HT1080 (cell line): Measurements from ENCODE around the gene TCF25. TPM values are rescaled to one million over a fixed set of nuclear protein-coding genes. Genes with fewer than 3 reads are reported as not detected.
A peak's percentile ranks its signal among the peaks of the same experiment; 100 is the strongest.
"Not testable (repeated sequence)": the region's sequence is repeated elsewhere in the genome, so short reads cannot be mapped to it uniquely, and the experiment has no call there.

ENCODE experiments used
- DNase-seq: peaks from one replicate; pipeline ENCODE4 v3.0.0-alpha.2; 2015; ENCODE audit warnings: low read depth
- total RNA-seq: library from RNA; depleted of rRNA; stranded (reverse); fragments of >200 nt; shearing (Covaris generic); gene quantifications from 2 replicates; pipeline ENCODE4 v1.2.3, GENCODE V29; 2014

Gene TCF25
- total RNA-seq, 1 experiment from 2014 or later, result 106 TPM

DNA sequence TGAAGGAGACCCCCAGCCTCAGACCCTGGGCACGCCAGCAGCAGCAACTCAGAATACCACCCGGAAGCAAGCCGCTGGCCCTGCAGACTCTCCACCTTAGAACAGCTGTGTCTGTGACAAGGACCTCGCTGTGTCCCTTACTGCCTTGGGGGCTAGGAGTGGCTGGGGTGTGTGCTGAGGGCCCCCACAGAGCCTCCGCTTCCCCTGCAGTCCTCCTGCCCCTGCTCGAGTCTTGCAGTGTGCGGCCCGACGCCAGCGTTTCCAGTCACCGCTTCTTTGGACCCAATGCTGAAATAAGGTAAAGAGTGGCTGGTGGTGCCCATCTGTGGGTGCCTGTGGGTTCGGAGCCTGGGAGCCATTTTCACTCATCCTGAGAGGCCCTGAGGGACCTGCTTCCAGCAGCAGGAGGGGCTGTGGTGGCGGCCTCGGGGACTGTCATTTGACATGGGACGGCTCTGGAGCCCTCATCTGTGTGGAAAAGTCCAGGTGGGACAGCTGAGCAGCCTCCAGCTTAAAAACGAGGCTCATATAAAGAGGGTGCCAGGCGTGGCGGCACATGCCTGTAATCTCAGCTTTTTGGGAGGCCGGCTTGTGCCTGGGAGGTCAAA, 30.6 kb downstream of the TCF25 start:
- DNase-seq, result no peak

DNA sequence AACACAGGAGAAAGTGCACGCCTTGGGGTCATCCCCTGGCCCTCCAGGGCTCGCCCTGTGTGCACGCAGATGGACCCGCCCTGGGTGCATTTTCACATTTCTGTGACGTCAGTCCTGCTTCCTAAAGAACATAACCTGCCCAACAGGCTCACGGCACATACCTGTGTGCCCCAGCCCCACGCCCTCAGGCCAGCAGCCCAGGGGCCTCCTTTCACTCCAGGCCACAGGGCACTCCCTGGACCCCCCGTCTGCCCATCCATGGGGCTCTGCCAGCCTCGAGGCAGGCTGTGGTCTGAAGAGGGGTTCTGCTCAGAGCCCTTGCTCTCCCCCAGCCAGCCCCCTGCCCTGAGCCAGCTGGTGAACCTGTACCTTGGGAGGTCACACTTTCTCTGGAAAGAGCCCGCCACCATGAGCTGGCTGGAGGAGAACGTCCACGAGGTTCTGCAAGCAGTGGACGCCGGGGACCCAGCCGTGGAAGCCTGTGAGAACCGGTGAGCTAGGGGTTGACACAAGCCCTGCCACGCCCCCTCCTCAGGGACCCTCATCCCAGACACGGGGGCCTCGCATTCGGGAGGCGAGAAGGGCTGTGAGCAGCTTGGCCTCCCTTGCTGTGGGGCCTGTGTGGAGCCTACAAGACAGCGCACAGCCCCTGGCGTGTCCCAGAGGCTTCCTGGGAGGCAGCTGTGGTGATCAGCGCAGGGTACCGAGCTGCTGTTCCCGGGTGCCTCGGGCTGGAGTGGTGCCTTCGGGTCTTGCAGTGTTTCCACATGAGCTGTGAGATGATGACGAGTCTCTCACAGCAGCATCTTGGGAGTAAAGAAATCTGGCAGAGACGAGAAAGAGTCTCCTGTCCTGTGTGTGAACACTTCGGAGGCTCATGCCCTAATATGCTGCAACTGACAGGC, 31.5 kb downstream of the TCF25 start:
- DNase-seq, result no peak

DNA sequence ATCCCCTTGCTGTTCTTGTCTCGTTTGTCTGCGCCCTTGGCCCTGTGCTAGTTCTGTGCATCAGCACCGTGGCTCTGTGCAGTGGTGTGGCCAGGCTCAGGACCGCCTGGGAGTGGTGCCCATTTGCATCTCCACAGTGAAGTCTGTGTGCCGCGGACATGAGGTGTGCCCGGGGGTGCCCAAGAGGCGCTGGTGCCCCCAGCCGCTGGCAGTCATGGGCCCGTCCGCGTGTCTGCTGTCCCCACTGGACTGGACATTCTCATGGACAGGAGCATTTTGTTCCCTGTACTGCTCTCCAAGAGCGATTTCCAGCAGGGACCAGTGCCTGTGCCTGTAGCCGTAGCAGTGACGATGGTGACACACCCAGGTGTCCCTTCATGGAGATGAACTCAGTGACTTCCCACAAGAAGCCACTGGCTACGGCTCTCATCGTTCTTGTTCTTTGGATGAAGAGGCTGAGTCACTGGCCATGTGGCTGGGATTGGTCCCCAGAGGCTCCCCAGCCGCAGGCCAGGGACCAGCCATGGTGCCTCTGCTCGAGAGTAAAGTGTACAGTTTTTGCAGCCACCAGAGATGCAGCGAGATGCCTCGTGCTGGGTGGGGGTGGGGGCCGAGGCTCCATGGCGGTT, 32.2 kb downstream of the TCF25 start:
- no peak for DNase-seq

DNA sequence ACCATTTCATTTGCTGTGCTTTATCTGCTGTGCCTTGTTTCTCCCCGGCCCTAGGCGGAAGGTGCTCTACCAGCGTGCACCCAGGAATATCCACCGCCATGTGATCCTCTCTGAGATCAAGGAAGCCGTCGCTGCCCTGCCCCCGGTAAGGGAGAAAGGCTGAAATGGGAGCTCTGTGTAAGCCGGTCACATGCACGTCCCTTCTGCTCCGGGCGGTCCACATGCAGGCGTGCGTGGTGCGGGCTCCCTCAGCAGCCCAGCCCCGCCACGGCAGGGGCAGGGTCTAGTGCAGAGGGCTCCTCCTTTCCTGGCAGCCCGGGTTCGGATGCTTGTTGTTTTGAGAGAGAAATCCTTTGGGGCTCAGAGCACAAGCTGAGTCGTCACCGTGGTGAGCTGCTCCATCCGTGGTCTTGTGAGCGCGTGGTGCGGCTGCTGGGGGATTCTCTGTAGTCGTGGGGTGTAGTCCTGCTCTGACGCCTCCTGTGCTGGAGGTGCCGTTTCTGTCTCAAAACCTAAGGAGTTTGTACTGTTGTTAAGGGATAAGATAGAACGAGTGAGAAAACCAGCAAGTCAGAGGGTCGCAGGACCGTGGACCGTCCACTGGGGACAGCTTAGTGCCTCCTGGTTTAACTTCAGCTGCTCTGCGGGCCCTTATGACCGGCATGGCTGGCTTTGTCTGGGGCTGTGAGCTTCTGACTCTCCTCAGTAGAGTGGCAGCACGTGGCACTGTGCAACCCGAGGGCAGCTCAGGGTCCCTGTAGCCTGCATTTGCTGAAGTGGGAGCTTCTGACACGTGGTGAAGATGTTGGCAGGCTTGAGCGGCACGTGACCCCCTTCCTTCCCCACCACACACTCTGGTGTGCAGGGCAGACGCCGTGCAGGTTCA, 33.0 kb downstream of the TCF25 start:
- no peak for DNase-seq

DNA sequence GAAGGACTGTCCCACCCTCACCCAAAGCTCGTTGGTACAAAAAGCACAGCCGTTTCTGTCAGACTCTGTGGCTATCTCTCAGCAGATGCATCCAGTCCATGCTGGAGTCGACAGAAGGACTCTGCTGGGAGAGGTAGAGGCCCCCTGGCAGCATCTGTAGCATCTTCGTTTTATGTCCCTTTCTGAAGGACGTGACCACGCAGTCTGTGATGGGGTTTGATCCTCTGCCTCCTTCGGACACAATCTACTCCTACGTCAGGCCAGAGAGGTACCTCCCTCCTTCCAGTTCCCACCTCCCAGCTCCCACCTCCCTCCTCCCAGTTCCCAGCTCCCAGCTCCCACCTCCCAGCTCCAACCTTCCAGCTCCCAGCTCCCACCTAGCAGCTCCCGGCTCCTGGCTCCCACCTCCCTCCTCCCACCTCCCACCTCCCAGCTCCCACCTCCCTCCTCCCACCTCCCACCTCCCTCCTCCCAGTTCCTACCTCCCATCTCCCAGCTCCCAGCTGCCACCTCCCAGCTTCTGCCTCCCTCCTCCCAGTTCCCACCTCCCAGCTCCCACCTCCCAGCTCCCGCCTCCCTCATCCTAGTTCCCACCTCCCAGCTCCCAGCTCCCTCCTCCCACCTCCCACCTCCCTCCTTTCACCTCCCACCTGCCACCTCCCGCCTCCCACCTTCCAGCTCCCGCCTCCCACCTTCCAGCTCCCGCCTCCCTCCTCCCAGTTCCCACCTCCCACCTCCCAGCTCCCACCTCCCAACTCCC, 33.8 kb downstream of the TCF25 start:
- no peak for DNase-seq

DNA sequence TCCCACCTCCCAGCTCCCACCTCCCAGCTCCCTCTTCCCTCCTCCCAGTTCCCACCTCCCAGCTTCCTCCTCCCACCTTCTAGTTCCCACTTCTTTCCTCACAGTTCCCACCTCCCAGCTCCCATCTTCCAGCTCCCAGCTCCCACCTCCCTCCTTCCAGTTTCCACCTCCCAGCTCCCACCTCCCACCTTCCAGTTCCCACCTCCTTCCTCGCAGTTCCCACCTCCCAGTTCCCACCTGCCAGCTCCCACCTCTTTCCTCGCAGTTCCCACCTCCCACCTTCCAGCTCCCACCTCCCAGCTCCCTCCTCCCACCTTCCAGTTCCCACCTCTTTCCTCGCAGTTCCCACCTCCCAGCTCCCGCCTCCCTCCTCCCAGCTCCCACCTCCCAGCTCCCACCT, 34.8 kb downstream of the TCF25 start:
- no peak for DNase-seq

DNA sequence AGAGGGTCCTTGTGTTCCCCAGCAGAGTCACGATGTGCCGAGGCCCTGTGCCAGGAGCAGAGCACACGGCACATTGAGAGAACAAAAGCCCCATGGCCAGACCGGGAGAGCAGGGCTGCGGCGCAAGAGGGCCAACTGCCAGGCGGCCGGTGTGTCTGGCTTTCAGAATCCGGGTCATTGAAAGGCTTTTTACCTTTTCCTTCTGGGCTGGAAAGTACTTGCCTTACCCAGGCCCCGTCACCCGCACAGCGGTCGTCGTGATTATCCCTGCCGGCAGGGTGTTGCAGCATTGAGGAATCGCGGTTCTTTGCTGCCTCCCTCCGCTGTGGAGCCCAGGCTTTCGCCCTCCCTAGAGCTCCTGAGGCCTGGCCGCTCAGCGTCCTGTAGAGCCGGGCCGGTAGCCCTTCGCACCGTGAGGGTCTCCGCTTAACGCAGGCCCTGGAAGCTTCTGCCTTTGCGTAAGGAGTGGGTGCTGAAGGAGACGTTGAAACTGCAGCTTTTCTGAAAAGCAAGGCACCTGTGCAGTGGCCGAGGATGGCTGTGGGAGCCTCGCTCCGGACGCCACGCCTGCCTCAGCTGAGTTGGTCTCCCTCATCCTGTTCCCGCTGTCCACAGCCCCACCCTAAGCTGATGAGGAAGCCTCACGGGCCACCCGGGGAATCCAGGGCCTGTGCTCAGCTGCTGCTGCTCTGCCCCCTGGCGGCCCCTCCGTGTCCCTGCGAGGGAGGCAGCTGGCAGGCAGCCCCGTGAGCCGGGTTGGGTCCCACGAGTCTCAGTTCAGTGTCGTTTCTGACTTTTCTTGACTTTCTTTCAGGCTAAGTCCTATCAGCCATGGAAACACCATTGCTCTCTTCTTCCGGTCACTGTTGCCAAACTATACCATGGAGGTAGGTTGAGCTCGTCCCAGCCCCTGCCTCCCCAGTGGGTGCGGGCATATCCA, 36.7 kb downstream of the TCF25 start:
- no peak for DNase-seq

DNA sequence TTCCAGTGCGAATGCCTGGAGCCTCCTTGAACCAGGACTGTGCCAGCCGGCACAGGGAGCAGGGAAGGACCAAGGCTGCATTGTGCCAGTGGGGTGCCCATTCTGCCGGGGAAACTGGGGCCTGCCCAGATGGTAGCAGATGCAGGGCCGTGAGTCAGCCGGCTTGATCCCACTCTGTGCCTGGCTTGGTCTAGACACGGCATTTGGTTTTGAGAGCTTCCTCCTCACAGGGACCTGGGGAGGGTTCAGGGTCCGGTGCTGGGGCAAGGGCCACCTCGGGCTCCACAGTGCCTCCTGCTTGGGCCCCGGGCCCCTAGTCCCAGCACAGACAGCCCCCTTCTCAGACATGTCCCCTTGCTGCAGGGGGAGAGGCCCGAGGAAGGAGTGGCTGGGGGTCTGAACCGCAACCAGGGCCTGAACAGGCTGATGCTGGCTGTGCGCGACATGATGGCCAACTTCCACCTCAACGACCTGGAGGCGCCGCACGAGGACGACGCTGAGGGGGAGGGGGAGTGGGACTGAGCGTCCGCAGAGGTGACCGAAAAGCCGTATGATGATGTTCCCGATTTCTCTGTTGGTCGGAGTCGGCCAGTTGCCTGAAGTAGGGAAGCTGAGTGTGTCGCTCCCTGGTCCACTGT, 37.4 kb downstream of the TCF25 start:
- no peak for DNase-seq

DNA sequence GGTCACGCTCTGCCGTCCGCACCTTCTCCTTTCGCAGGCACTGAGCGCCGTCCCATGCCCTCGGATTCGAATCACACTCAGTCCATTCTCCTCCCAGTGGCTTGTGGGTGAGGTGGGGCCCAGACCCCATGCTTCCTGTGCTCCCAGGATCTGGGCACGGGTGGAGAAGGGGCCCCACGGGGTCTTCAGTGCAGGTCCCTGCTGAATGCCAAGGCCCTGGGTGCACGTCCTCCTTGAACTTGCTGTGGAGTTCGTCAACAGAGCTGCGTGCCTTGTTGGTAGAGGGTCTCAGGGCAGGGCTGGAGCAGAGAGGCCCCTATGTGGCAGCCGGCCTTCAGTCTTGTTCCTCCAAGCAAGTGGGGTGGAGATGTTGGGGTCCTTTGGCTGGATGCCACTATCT, 38.0 kb downstream of the TCF25 start:
- no peak for DNase-seq

DNA sequence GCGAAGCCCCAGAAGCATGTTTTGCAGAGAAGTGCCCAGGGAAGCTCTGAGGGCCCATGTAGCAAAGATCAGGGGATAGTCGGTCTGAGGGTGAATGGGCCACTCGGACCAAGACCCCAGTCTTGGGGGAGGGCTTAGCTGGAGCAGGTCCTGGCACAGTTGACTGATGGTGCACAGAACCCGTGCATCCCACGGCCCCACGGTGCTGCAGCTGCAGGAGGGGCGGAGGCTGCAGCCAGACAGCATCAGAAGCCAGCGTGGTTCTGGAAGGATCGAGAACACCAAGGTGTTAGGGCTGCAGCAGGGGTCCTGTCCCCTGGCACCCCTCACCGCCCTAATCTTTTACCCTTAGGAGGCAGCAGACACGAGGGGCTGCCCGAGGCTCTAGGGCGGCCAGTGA, 38.8 kb downstream of the TCF25 start:
- DNase-seq, result no peak

DNA sequence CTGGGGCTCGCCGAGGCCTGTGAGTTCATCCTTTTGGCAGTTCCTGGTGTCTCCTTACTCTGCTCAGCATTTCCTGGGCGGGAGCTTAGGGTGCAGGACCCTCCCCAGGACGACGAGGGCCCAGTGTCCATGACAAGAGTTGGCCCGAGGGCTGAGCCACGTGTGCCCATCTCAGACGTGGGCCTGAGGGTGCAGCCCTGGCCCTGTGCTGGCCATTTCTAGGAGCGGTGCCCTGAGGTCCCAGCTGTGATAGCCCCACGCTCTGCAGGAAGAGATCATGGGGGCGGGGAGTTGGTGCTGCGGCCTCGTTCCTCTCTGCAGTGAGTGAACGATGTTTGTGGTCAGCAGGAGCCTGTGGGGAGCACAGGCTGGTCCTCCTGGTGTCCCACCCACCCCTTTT, 39.2 kb downstream of the TCF25 start:
- no peak for DNase-seq

DNA sequence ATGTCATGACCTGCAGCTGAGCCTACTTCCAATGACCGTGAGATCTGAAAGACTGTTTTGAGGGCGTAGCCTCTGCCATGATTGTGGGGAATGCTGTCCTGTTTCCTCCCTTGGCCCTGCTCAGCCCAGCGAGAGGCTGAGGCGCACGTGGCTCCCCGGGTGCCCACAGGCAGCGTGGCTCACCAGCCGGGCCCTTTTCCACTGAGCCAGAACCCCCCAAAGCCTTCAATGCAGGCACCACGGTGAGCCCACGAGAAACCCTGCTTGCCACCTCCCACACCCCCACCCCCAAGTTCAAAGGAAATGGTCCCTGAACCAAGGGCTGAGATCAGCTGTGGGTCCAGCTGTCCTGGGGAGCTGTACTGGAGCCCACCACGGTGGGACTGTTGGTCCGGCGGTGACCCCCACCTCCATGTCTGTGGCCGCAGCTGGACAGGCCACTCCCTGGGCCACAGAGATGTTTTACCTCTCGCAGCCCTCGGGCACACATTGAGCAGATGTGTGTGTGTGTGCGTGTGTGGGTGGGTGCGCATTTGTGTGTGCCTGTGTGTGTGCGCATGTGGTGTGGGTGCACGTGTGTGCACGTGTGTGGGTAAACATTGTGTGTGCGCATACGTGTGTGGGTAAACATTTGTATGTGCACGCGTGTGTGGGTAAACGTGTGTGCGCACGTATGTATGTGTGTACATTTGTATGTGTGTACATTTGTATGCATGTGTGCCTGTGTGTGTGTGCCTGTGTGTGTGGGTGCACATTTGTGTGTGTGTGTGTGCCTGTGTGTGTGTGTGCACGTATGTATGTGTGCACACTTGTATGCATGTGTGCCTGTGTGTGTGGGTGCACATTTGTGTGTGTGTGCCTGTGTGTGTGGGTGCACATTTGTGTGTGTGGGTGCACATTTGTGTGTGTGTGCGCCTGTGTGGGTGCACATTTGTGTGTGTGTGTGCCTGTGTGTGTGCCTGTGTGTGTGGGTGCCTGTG, 40.3 kb downstream of the TCF25 start:
- DNase-seq, result no peak

DNA sequence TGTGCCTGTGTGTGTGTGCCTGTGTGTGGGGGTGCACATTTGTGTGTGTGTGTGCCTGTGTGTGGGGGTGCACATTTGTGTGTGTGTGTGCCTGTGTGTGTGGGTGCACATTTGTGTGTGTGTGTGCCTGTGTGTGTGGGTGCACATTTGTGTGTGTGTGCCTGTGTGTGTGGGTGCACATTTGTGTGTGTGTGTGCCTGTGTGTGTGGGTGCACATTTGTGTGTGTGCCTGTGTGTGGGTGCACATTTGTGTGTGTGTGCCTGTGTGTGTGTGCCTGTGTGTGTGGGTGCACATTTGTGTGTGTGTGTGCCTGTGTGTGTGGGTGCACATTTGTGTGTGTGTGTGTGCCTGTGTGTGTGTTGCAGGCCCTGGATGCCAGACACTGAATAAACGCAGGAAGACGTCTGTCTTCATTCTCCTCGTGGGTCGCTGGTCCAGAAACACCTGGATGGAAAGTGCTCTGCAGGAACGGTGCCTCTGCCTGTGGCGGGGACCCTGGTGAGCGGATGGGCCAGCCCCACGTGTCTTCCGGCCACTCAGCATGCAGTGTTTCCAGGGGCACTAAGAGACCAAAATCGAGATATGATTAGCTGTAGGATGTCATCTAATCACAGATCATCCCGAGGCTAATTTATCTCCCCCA, 41.4 kb downstream of the TCF25 start:
- not testable (repeated sequence) for DNase-seq

DNA sequence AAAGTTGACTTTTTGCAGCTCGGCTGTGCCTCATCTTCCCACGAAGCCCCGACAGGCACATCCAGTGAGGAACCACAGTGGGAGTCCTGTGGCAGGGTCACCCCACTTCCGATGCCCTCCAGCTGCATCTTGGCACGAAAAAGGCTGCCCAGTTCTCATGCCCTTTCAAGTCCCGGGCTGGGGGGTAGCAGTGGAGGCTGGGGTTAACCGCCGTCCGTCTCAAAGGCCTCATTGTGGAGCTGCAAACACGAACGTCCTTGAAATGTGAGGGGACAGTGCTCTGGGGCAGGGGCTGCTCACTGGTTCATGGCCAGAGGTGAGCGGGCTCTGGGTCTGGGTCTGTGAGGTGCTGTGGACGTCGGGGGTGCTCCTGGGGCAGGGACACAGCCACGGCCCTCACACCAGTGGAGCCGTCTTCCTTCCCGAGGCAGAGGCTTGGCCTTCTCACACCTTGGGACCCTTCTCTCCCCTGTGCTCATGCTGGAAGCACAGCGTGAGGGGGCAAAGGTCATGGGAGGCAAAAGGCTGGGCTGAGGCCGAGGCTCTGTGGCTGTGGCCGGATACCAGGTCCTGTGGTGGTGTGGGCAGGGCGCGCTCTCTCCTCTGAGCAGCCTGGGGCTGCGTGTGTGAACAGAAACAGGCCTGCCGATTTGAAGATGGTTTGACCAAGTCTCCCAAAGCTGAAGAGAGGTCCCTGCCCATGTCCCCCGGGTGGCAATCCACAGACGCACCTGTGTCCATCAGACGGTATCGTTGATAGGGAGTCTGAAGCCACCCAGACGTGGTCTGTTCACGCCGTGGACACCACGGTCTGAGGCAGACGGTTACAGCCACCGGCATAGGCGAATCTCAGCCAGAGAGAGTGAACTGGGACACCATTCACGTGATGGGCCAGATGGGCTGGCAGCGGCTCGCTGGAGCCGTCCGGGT, 42.2 kb downstream of the TCF25 start:
- no peak for DNase-seq

DNA sequence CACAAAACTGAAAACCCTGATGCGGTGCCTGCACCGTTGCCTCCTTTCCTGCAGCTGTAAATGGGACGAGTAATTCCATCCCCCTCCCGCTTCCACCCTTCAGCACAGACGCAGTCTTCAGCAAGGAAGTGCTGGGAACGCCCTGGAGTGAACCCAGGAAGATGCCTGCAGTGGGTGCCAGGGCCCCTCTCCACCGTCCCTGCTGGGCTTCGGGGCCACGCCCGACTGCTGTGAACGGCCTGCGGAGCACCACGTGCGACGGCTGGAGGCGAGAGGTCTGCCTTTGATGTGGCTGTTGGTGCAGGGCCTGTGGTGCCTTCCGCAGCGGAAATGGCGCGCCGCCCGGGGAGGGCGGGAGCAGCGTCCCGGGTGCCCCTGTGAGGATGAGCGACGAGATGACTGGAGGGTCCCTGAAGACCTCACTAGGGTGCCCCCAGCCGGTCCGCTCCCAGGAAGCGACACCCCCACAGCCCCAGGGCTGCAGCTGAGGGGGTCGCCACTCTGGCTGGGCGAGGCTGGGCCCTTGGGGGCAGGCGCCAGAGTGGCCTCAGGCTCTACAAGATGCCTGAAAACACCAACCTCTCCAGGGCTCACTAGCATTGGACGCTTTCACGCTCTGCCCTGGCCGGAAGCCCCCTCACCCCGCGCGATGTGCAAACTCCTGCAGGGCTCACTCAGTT, 44.5 kb downstream of the TCF25 start:
- peak; percentile 97 for DNase-seq
